HEK293 (cell line): Measurements from ENCODE around the gene ARHGAP1.

Source experiments
- CTCF ChIA-PET: fragments of 350-600 bp; formaldehyde crosslinking; extraction: SDS; loops from one replicate; lab custom pipeline; 2021; ENCODE audit warnings: antibody characterized with exemption; lab: Yijun Ruan, JAX
- POLR2A ChIA-PET: fragments of 300-600 bp; formaldehyde crosslinking; extraction: SDS; loops from one replicate; lab custom pipeline; 2020; ENCODE audit warnings: antibody characterized with exemption, inconsistent platforms; lab: Yijun Ruan, JAX
- H3K27ac ChIP-seq: fragments of 200-500 bp; sonication (Bioruptor generic); 2 replicates; pipeline ENCODE4 v1.5.1; 2014; ENCODE audit warnings: low read depth, low read length, control low read depth, inconsistent platforms; ENCODE audit errors: extremely low read depth
- H3K36me3 ChIP-seq, 2 experiments: fragments of 200-500 bp in 1 of 2; sonication (Bioruptor generic) in 1 of 2; 1 replicate in 1 of 2; 2 replicates in 1 of 2; pipeline ENCODE4 v1.5.1; 2014 to 2017; ENCODE audit warnings: inconsistent platforms in 2 of 2, low read length in 2 of 2; ENCODE audit not compliant: control insufficient read depth in 2 of 2, insufficient read depth in 1 of 2
- H3K4me1 ChIP-seq: fragments of 200-500 bp; sonication (Bioruptor generic); 2 replicates; pipeline ENCODE4 v1.5.1; 2014; ENCODE audit warnings: mild to moderate bottlenecking, low read length, inconsistent platforms; ENCODE audit not compliant: control insufficient read depth, insufficient read depth
- H3K4me3 ChIP-seq: 2 replicates; pipeline ENCODE4 v1.5.1; 2011; ENCODE audit warnings: low read depth, mild to moderate bottlenecking, control low read depth, low read length, moderate library complexity
- H3K9me3 ChIP-seq: fragments of 200-500 bp; sonication (Bioruptor generic); 2 replicates; pipeline ENCODE4 v1.5.1; 2014; ENCODE audit warnings: low read depth, low read length, inconsistent platforms; ENCODE audit not compliant: control insufficient read depth, insufficient read depth
- EGR2 ChIP-seq: fragments of 450-650 bp; formaldehyde crosslinking; IDR thresholded peaks from 2 replicates; pipeline ENCODE4 v1.5.1; 2016; ENCODE audit warnings: low read depth, missing biosample characterization, missing genetic modification characterization
- KLF10 ChIP-seq: fragments of 450-650 bp; IDR thresholded peaks from 2 replicates; pipeline ENCODE4 v1.5.1; 2018; ENCODE audit warnings: missing biosample characterization, mild to moderate bottlenecking, missing genetic modification characterization
- KLF16 ChIP-seq: fragments of 450-650 bp; formaldehyde crosslinking; IDR thresholded peaks from 2 replicates; pipeline ENCODE4 v1.5.1; 2017; ENCODE audit warnings: missing biosample characterization, missing genetic modification characterization
- MYNN ChIP-seq: fragments of 450-650 bp; formaldehyde crosslinking; IDR thresholded peaks from 2 replicates; pipeline ENCODE4 v1.5.1; 2016; ENCODE audit warnings: missing biosample characterization, missing genetic modification characterization, borderline replicate concordance
- SALL2 ChIP-seq: fragments of 450-650 bp; formaldehyde crosslinking; IDR thresholded peaks from 2 replicates; pipeline ENCODE4 v1.5.0; 2017; ENCODE audit warnings: missing biosample characterization, mild to moderate bottlenecking, missing genetic modification characterization, borderline replicate concordance
- SETDB1 ChIP-seq: IDR thresholded peaks from one replicate; pipeline ENCODE4 v1.6.1; 2017; ENCODE audit warnings: mild to moderate bottlenecking, low read length, moderate library complexity, mixed read lengths; ENCODE audit not compliant: insufficient read length
- TSHZ1 ChIP-seq: fragments of 450-650 bp; formaldehyde crosslinking; IDR thresholded peaks from 2 replicates; pipeline ENCODE4 v1.5.1; 2016; ENCODE audit warnings: missing biosample characterization, missing genetic modification characterization, borderline replicate concordance
- ZFP41 ChIP-seq: fragments of 450-650 bp; formaldehyde crosslinking; IDR thresholded peaks from 2 replicates; pipeline ENCODE4 v1.5.1; 2016; ENCODE audit warnings: missing biosample characterization, missing genetic modification characterization, borderline replicate concordance
- ZNF169 ChIP-seq: fragments of 450-650 bp; formaldehyde crosslinking; IDR thresholded peaks from 2 replicates; pipeline ENCODE4 v1.5.1; 2016; ENCODE audit warnings: missing biosample characterization, missing genetic modification characterization
- ZNF211 ChIP-seq: fragments of 450-650 bp; formaldehyde crosslinking; IDR thresholded peaks from 2 replicates; pipeline ENCODE4 v1.5.1; 2016; ENCODE audit warnings: low read depth, missing biosample characterization, missing genetic modification characterization
- ZNF239 ChIP-seq: fragments of 450-650 bp; formaldehyde crosslinking; IDR thresholded peaks from 2 replicates; pipeline ENCODE4 v1.5.1; 2016; ENCODE audit warnings: missing biosample characterization, missing genetic modification characterization
- ZNF354C ChIP-seq: fragments of 450-650 bp; formaldehyde crosslinking; IDR thresholded peaks from 2 replicates; pipeline ENCODE4 v1.5.1; 2016; ENCODE audit warnings: missing biosample characterization, missing genetic modification characterization, low read depth, borderline replicate concordance
- ZNF433 ChIP-seq: fragments of 450-650 bp; formaldehyde crosslinking; IDR thresholded peaks from 2 replicates; pipeline ENCODE4 v1.5.1; 2016; ENCODE audit warnings: missing biosample characterization, missing genetic modification characterization, low read depth
- ZNF488 ChIP-seq: fragments of 450-650 bp; formaldehyde crosslinking; IDR thresholded peaks from 2 replicates; pipeline ENCODE4 v1.5.1; 2016; ENCODE audit warnings: missing biosample characterization, missing genetic modification characterization
- ZNF529 ChIP-seq: fragments of 450-650 bp; formaldehyde crosslinking; IDR thresholded peaks from 2 replicates; pipeline ENCODE4 v1.5.1; 2017; ENCODE audit warnings: missing genetic modification characterization, missing biosample characterization; ENCODE audit not compliant: insufficient replicate concordance
- ZNF580 ChIP-seq: fragments of 450-650 bp; formaldehyde crosslinking; IDR thresholded peaks from 2 replicates; pipeline ENCODE4 v1.5.1; 2016; ENCODE audit warnings: missing biosample characterization, missing genetic modification characterization
- ZNF629 ChIP-seq: fragments of 450-650 bp; formaldehyde crosslinking; IDR thresholded peaks from 2 replicates; pipeline ENCODE4 v1.5.1; 2017; ENCODE audit warnings: missing biosample characterization, missing genetic modification characterization
- ZNF658 ChIP-seq: fragments of 450-650 bp; formaldehyde crosslinking; IDR thresholded peaks from 2 replicates; pipeline ENCODE4; 2016; ENCODE audit warnings: missing biosample characterization, missing genetic modification characterization
- ZNF707 ChIP-seq: fragments of 450-650 bp; formaldehyde crosslinking; IDR thresholded peaks from 2 replicates; pipeline ENCODE4 v1.5.1; 2016; ENCODE audit warnings: missing biosample characterization, missing genetic modification characterization
- ZNF768 ChIP-seq: fragments of 450-650 bp; formaldehyde crosslinking; IDR thresholded peaks from 2 replicates; pipeline ENCODE4 v1.5.1; 2018; ENCODE audit warnings: missing biosample characterization, mild to moderate bottlenecking, missing genetic modification characterization
- ZXDB ChIP-seq: fragments of 450-650 bp; formaldehyde crosslinking; IDR thresholded peaks from 2 replicates; pipeline ENCODE4 v1.5.1; 2016; ENCODE audit warnings: missing biosample characterization, missing genetic modification characterization
- TF ChIP-seq, protein P1 (sequence below): fragments of 450-650 bp; formaldehyde crosslinking; IDR thresholded peaks from 2 replicates; pipeline ENCODE4 v1.5.1; 2016; ENCODE audit warnings: missing biosample characterization, missing genetic modification characterization, borderline replicate concordance
- TF ChIP-seq, protein P2 (sequence below): sonication (generic); formaldehyde crosslinking; IDR thresholded peaks from 2 replicates; pipeline ENCODE4 v1.8.1; 2022; ENCODE audit warnings: mild to moderate bottlenecking, moderate library complexity, missing genetic modification reagents

The ARHGAP1 gene

GRCh38 chr11:46665356-46665755 is 35.1 kb downstream of the ARHGAP1 start:
- no peaks in the 10 kb centered on the region for H3K9me3 ChIP-seq
- no peak for TF ChIP-seq ZNF169 (tag by site-specific recombination)
- TF ChIP-seq ZFP41 (tag by site-specific recombination) = no peak
- TF ChIP-seq ZNF239 = no peak
- TF ChIP-seq, protein P1, sequence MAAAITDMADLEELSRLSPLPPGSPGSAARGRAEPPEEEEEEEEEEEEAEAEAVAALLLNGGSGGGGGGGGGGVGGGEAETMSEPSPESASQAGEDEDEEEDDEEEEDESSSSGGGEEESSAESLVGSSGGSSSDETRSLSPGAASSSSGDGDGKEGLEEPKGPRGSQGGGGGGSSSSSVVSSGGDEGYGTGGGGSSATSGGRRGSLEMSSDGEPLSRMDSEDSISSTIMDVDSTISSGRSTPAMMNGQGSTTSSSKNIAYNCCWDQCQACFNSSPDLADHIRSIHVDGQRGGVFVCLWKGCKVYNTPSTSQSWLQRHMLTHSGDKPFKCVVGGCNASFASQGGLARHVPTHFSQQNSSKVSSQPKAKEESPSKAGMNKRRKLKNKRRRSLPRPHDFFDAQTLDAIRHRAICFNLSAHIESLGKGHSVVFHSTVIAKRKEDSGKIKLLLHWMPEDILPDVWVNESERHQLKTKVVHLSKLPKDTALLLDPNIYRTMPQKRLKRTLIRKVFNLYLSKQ (tag by site-specific recombination) = no peak
- TF ChIP-seq ZNF211 = no peak
- TF ChIP-seq ZNF707 = no peak
- no peak for TF ChIP-seq ZNF768 (tag by site-specific recombination)
- TF ChIP-seq SETDB1 = no peak
- TF ChIP-seq MYNN (tag by site-specific recombination) = no peak
- TF ChIP-seq ZNF488 (tag by site-specific recombination) = no peak
- TF ChIP-seq SALL2 = no peak
- TF ChIP-seq, all 188 proteins: peak for 0
- ChIA-PET POLR2A (interaction anchor here (0.7 kb wide), 2 partner anchors 28 to 271 kb away, joined by 4 to 5 read pairs; no protein-coding TSS in a partner anchor), CTCF (no interaction called here)
- Histone ChIP-seq H3K4me1 (no peaks in the 10 kb centered on the region), H3K4me3 (no peak overlapping the region), H3K36me3 (peaks cover 0 to 84% of the 10 kb centered on the region in 2 experiments; a peak in 2 of 3 replicates), H3K27ac (no peak overlapping the region)

DNA sequence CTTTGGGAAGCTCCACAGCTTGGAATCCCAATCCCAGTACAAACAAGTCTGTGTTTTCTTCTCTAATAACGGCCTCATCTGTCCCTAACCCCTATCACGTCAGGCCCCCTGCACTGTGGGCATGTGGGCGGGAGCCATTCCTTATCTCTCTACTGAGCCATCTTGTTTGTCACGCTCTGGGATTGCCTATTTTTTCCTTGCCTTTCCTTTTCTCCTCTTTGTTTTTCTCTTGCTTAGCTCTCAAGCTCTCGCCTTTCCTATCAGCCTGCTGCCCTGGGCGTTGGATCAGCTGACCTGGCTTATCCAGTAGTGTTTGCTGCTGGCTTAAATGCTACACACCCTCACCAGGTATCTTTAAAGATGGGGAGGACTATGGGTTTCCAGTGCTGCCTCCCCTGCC is 35.8 kb downstream of the ARHGAP1 start:
- no peak for TF ChIP-seq ZNF629 (tag by site-specific recombination)
- no peak for TF ChIP-seq ZNF354C (tag by site-specific recombination)
- TF ChIP-seq ZNF529 (tag by site-specific recombination) = no peak
- no peak for TF ChIP-seq ZXDB (tag by site-specific recombination)
- TF ChIP-seq, protein P2, sequence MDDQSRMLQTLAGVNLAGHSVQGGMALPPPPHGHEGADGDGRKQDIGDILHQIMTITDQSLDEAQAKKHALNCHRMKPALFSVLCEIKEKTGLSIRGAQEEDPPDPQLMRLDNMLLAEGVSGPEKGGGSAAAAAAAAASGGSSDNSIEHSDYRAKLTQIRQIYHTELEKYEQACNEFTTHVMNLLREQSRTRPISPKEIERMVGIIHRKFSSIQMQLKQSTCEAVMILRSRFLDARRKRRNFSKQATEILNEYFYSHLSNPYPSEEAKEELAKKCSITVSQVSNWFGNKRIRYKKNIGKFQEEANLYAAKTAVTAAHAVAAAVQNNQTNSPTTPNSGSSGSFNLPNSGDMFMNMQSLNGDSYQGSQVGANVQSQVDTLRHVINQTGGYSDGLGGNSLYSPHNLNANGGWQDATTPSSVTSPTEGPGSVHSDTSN (CRISPR knock-in tag) = no peak
- TF ChIP-seq KLF16 = no peak
- no peak for TF ChIP-seq ZNF433 (tag by site-specific recombination)
- no peak for TF ChIP-seq KLF10 (tag by site-specific recombination)
- TF ChIP-seq TSHZ1 = no peak
- no peak for TF ChIP-seq EGR2
- TF ChIP-seq ZNF580 (tag by site-specific recombination) = no peak
- no peak for TF ChIP-seq ZNF658
- no peaks in the 10 kb centered on the region for H3K9me3 ChIP-seq
- ChIA-PET POLR2A (no interaction called here), CTCF (no interaction called here)
- H3K4me3 ChIP-seq = no peak overlapping the region
- peaks cover 0 to 85% of the 10 kb centered on the region in 2 experiments; a peak in 2 of 3 replicates for H3K36me3 ChIP-seq
- no peaks in the 10 kb centered on the region for H3K4me1 ChIP-seq
- no peak overlapping the region for H3K27ac ChIP-seq
